ENCODE measurements around the gene CHD9.

- no peak for TF ChIP-seq CTCF (IDR thresholded peaks at IDR 0.05)
- TF ChIP-seq POLR2A (IDR thresholded peaks at IDR 0.05) = no peak
Observed at GRCh38 chr16:53358884-53359283, 304.1 kb downstream of the CHD9 start.
